Natural killer cell (primary cell): ENCODE data around the gene MYO5B. TPM values are rescaled to one million over a fixed set of nuclear protein-coding genes. Genes with fewer than 3 reads are reported as not detected.

Experiments used
- ATAC-seq, 3 donors: fragments of 150-1000 bp in 2 of 3; fragments of 200-7000 bp in 1 of 3; cut with Tn5 transposase; 1 replicate in 1 of 3; 2 replicates in 2 of 3; pipeline ENCODE4 v1.10.0; 2021; ENCODE audit warnings: mild to moderate bottlenecking in 2 of 3, moderate library complexity in 2 of 3
- DNase-seq, 2 donors: peaks; one replicate each; pipeline versions ENCODE4 v3.0.0 to v3.0.0-alpha.2; 2013 to 2021; ENCODE audit warnings: mixed read lengths in 1 of 2
- H3K27ac ChIP-seq: one replicate; pipeline ENCODE4 v1.5.1; 2013; ENCODE audit warnings: mild to moderate bottlenecking, low read length
- H3K27me3 ChIP-seq: one replicate; pipeline ENCODE4 v1.6.1; 2013; ENCODE audit warnings: low read length; ENCODE audit not compliant: control insufficient read depth, insufficient read depth
- H3K36me3 ChIP-seq: one replicate; pipeline ENCODE4 v1.6.1; 2013; ENCODE audit warnings: low read length; ENCODE audit not compliant: control insufficient read depth, insufficient read depth
- H3K4me1 ChIP-seq: one replicate; pipeline ENCODE4 v1.6.1; 2013; ENCODE audit warnings: low read length; ENCODE audit not compliant: control insufficient read depth, insufficient read depth
- H3K4me3 ChIP-seq: one replicate; pipeline ENCODE4 v1.5.1; 2013; ENCODE audit warnings: low read length
- H3K9me3 ChIP-seq: one replicate; pipeline ENCODE4 v1.6.1; 2013; ENCODE audit warnings: low read length; ENCODE audit not compliant: control insufficient read depth, insufficient read depth
- H3K27ac Mint-ChIP-seq, 2 donors: one replicate each; pipeline ENCODE4 v1.8.0; 2022; ENCODE audit warnings: mild to moderate bottlenecking in 2 of 2, mixed read lengths in 2 of 2, moderate library complexity in 1 of 2
- H3K27me3 Mint-ChIP-seq, 2 donors: one replicate each; pipeline ENCODE4 v1.8.0; 2022; ENCODE audit warnings: low read depth in 2 of 2, mixed read lengths in 2 of 2
- H3K36me3 Mint-ChIP-seq: one replicate; pipeline ENCODE4 v1.8.0; 2022; ENCODE audit warnings: mixed read lengths
- H3K4me1 Mint-ChIP-seq, 2 donors: one replicate each; pipeline ENCODE4 v1.8.0; 2022; ENCODE audit warnings: mixed read lengths in 2 of 2
- H3K4me3 Mint-ChIP-seq: one replicate; pipeline ENCODE4 v1.8.0; 2022; ENCODE audit warnings: mild to moderate bottlenecking, moderate library complexity, mixed read lengths
- H3K9me3 Mint-ChIP-seq, 2 donors: one replicate each; pipeline ENCODE4 v1.8.0; 2022; ENCODE audit warnings: mixed read lengths in 2 of 2
- WGBS: methylation state at CpG from one replicate; pipeline ENCODE4 v1.1.7; 2013; ENCODE audit warnings: missing lambda C conversion rate; ENCODE audit not compliant: insufficient coverage; 5-methylcytosine and 5-hydroxymethylcytosine counted together
- intact Hi-C: fragments of 100-400 bp; cut with micrococcal nuclease; formaldehyde crosslinking; loops from one replicate; pipeline ENCODE4 v1.14.2; 2022
- total RNA-seq, 4 donors: library from RNA; stranded (reverse); fragments of 120-200 nt in 1 of 4; gene quantifications; one replicate each; pipeline versions ENCODE4 v1.2.3 to v1.2.4, GENCODE V29; 2013 to 2022
- TF ChIP-seq, protein P1 (sequence below): fragments of 200-600 bp; IDR thresholded peaks from one replicate; pipeline ENCODE4 v1.8.0; 2022; ENCODE audit warnings: antibody characterized with exemption

Gene MYO5B
- total RNA-seq, 3 donors from 2014 or later (not counting 1 experiment from before 2014, with no cell fraction given), result 0.33 TPM; not detected in 2

DNA sequence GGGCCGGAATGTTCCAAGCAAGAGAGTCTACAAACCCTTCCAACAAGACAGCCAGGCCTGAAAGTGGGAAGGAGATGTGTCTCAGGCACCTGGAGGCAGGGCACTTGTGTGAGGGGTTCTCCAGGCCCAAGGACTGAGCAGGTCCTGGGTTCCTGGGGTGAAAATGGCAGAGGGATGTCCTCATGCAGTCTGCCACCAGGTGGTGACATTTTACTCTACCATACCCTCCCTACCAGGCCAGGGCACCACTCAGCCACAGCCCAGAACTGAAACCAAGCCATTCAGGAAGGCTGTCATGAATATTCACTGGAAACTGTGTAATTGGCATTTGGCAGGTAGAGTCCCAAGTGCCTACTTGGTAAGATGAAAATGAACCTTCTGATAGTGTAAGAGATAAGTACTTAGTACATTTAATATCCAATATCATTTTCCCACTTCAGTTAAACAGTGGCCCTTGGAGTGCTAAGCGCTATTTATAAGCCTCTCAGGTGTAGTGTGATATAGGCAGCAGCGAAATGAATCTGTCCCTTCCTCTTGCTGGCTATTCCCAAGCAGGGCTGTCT is 185.1 kb downstream of the MYO5B start:
- Mint-ChIP-seq H3K27me3 (peaks cover 9 to 38% of the 10 kb centered on the region in 2 donors), H3K4me3 (no peak overlapping the region), H3K4me1 (no peaks in the 10 kb centered on the region), H3K9me3 (no peaks in the 10 kb centered on the region), H3K36me3 (no peaks in the 10 kb centered on the region), H3K27ac (no peak overlapping the region)
- DNase-seq, result peak; percentile 16 to 65
- H3K4me3 ChIP-seq, result no peak overlapping the region
- WGBS, result 63% methylated on average over 2 of the region's 3 CpGs
- no peaks in the 10 kb centered on the region for H3K27me3 ChIP-seq
- no peaks in the 10 kb centered on the region for H3K4me1 ChIP-seq
- intact Hi-C loops, result no loop called here
- TF ChIP-seq, protein P1, sequence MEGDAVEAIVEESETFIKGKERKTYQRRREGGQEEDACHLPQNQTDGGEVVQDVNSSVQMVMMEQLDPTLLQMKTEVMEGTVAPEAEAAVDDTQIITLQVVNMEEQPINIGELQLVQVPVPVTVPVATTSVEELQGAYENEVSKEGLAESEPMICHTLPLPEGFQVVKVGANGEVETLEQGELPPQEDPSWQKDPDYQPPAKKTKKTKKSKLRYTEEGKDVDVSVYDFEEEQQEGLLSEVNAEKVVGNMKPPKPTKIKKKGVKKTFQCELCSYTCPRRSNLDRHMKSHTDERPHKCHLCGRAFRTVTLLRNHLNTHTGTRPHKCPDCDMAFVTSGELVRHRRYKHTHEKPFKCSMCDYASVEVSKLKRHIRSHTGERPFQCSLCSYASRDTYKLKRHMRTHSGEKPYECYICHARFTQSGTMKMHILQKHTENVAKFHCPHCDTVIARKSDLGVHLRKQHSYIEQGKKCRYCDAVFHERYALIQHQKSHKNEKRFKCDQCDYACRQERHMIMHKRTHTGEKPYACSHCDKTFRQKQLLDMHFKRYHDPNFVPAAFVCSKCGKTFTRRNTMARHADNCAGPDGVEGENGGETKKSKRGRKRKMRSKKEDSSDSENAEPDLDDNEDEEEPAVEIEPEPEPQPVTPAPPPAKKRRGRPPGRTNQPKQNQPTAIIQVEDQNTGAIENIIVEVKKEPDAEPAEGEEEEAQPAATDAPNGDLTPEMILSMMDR, result peak; percentile 27
- no peaks in the 10 kb centered on the region for H3K9me3 ChIP-seq
- peak; percentile 68 to 93 (median 75) for ATAC-seq
- no peak overlapping the region for H3K27ac ChIP-seq
- H3K36me3 ChIP-seq, result no peaks in the 10 kb centered on the region

DNA sequence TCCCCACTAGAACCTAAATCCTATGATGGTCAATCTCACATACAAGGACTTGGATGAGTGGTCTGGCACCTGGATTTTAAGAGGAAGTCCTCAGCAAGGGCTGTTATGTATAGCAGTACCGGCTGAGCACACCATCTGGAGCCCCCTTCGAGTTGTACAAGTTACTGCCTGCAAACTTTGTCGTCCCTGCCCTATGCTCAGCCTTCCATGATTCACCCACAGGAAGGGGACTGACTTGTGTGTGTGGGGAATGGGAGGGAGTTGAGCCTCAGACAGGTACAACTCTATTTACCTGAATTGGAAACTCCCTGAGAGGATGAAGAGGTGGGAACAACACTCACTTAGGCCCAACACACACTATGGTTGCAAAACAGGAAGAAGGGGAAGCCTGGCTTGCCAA is 186.6 kb downstream of the MYO5B start:
- intact Hi-C loops, result no loop called here
- TF ChIP-seq, protein P1, result no peak
- Mint-ChIP-seq H3K27me3 (peaks cover 15 to 38% of the 10 kb centered on the region in 2 donors), H3K36me3 (no peaks in the 10 kb centered on the region), H3K27ac (no peak overlapping the region), H3K4me1 (no peaks in the 10 kb centered on the region), H3K9me3 (no peaks in the 10 kb centered on the region), H3K4me3 (no peak overlapping the region)
- ATAC-seq (no peak), DNase-seq (no peak)
- no peaks in the 10 kb centered on the region for H3K27me3 ChIP-seq
- no peak overlapping the region for H3K27ac ChIP-seq
- H3K4me3 ChIP-seq, result no peak overlapping the region
- H3K4me1 ChIP-seq, result no peaks in the 10 kb centered on the region
- H3K9me3 ChIP-seq, result no peaks in the 10 kb centered on the region
- no peaks in the 10 kb centered on the region for H3K36me3 ChIP-seq
- WGBS, result 39% methylated on average over 3 of the region's 3 CpGs

DNA sequence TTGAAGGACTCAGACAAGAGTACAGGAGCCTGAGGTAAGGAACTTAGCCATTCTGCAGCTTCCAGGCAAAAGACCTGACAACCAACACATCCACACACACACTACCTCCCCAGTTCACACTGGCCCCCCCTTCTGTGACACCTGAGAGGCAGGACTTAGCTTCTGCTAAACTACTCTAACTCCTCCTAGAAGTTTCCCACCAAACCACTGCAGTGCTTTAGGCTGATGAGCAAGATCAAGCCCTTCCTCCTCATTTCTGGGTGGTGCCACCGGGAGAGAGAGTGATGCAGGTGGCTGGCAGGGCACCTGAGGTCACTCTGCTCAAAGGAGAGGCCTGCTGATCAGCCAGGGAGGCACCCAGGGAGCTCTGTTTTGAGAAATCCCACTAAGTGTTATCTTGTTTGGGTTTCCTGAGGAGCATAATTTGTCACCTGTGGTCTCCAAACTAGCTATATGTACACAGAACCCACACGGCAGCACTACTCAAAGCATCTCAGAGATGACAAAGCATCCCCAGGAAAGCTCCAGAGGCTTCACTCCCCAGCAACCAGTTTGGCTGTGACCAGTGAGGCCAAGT is 188.4 kb downstream of the MYO5B start:
- TF ChIP-seq, protein P1, result no peak
- intact Hi-C loops, result no loop called here
- no peaks in the 10 kb centered on the region for H3K9me3 Mint-ChIP-seq
- no peaks in the 10 kb centered on the region for H3K36me3 Mint-ChIP-seq
- no peak overlapping the region for H3K27ac Mint-ChIP-seq
- H3K9me3 ChIP-seq, result no peaks in the 10 kb centered on the region
- H3K27me3 ChIP-seq, result no peaks in the 10 kb centered on the region
- H3K4me3 ChIP-seq, result no peak overlapping the region
- H3K27me3 Mint-ChIP-seq, result peaks cover 17 to 34% of the 10 kb centered on the region in 2 donors
- no peaks in the 10 kb centered on the region for H3K4me1 ChIP-seq
- H3K27ac ChIP-seq, result no peak overlapping the region
- no peaks in the 10 kb centered on the region for H3K4me1 Mint-ChIP-seq
- H3K4me3 Mint-ChIP-seq, result no peak overlapping the region
- no peak for ATAC-seq
- 77% methylated on average over 2 of the region's 2 CpGs for WGBS
- no peak for DNase-seq
- no peaks in the 10 kb centered on the region for H3K36me3 ChIP-seq

DNA sequence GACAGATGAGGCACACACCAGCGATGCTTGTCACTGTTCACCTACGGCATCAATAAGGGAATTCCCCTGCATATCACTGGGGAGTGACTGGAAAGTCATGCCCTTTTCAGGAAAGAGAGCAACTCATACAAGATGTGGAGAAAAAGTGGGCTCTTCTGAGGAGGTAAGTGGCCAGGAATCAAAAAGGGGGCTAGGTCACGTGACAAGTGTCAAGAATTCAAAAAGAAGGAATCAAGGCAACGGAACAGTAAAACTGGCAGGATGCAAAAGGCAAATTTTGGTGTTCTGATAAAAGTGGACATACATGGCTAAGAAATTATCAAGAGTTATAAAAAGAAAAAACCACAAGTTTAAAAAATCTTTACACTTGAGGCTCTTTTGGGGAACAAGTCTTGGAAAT is 190.9 kb downstream of the MYO5B start:
- Histone ChIP-seq H3K4me3 (no peak overlapping the region), H3K27ac (no peak overlapping the region), H3K9me3 (no peaks in the 10 kb centered on the region), H3K27me3 (no peaks in the 10 kb centered on the region), H3K36me3 (no peaks in the 10 kb centered on the region), H3K4me1 (no peaks in the 10 kb centered on the region)
- TF ChIP-seq, protein P1, result no peak
- intact Hi-C loops, result no loop called here
- Mint-ChIP-seq H3K4me3 (no peak overlapping the region), H3K9me3 (no peaks in the 10 kb centered on the region), H3K27ac (no peak overlapping the region), H3K27me3 (peaks cover 16 to 38% of the 10 kb centered on the region in 2 donors), H3K4me1 (no peaks in the 10 kb centered on the region), H3K36me3 (no peaks in the 10 kb centered on the region)
- WGBS, result 75% methylated on average over 4 of the region's 4 CpGs
- DNase-seq (no peak), ATAC-seq (no peak)
